Measurements from ENCODE around the gene MORC3. TPM values are rescaled to one million over a fixed set of nuclear protein-coding genes. Genes with fewer than 3 reads are reported as not detected.

The MORC3 gene
- total and polyA plus RNA-seq, 9 of the 15 experiments (the other 6 are each of a cell fraction or from before 2014, with no cell fraction given) = 12.7 to 53.7 (median 36.0) TPM

- TF ChIP-seq CHD1 (IDR thresholded peaks at IDR 0.05; ENCODE audit: low read length) = peak; percentile 97
- TF ChIP-seq KLF1 (tag; IDR thresholded peaks at IDR 0.05) = peak; percentile 90
- TF ChIP-seq HES1 (IDR thresholded peaks at IDR 0.05; ENCODE audit: low read depth) = peak; percentile 17; the same call in 1 of the 2 replicates
- TF ChIP-seq ZNF197 (CRISPR knock-in tag; IDR thresholded peaks at IDR 0.05; ENCODE audit: low read depth) = no peak
- TF ChIP-seq MEIS2 (IDR thresholded peaks at IDR 0.05; ENCODE audit: partially characterized antibody) = peak; percentile 68
- peak in 1 of 2 experiments; percentile 83 for TF ChIP-seq AFF1 (IDR thresholded peaks at IDR 0.05; ENCODE audit: low read depth in 1 of 2, partially characterized antibody in 2 of 2)
- TF ChIP-seq RUNX1 (IDR thresholded peaks at IDR 0.05; ENCODE audit: low read depth) = 0 out of 2 replicates have a peak, but pooled peaks have one; percentile 53
- TF ChIP-seq SIN3B (IDR thresholded peaks at IDR 0.05; ENCODE audit: low read depth) = no peak
- TF ChIP-seq E2F3 (CRISPR knock-in tag; IDR thresholded peaks at IDR 0.05) = no peak
- TF ChIP-seq CBX1 (IDR thresholded peaks at IDR 0.05; ENCODE audit: low read depth) = peak; percentile 70; the same call in 1 of the 2 replicates
- TF ChIP-seq POLR2H (tag; IDR thresholded peaks at IDR 0.05; ENCODE audit: low read depth) = peak; percentile 49; the same call in 1 of the 2 replicates
- TF ChIP-seq MAFG (tag; conservative IDR thresholded peaks at IDR 0.05) = no peak
- peak; percentile 87 for TF ChIP-seq TBP (optimal IDR thresholded peaks at IDR 0.05; ENCODE audit: low read depth, low read length)
- TF ChIP-seq HINFP (tag; conservative IDR thresholded peaks at IDR 0.05; ENCODE audit: low read depth) = no peak
- TF ChIP-seq MCM5 (IDR thresholded peaks at IDR 0.05; ENCODE audit: low read depth) = no peak
- no peak for TF ChIP-seq ZNF551 (CRISPR knock-in tag; IDR thresholded peaks at IDR 0.05)
- TF ChIP-seq ZFX (CRISPR knock-in tag; IDR thresholded peaks at IDR 0.05) = peak; percentile 80
- peak; percentile 85 for TF ChIP-seq PCBP1 (IDR thresholded peaks at IDR 0.05; ENCODE audit: low read depth, low read length, poor library complexity, severe bottlenecking)
- peak; percentile 91 for TF ChIP-seq CBFA2T3 (IDR thresholded peaks at IDR 0.05)
- TF ChIP-seq ZFP1 (CRISPR knock-in tag; IDR thresholded peaks at IDR 0.05) = no peak
Observed at GRCh38 chr21:36320421-36321324, 676 bp downstream of the MORC3 start (continued).
